ENCODE measurements around the gene FAM200B.
A peak's percentile ranks its signal among the peaks of the same experiment; 100 is the strongest.

FAM200B gene

GRCh38 chr4:15736514-15737050, 55.0 kb downstream of the FAM200B start:
- no peaks in the 10 kb centered on the region for H3K4me1 ChIP-seq
- DNase-seq = no peak
- H3K36me3 ChIP-seq = no peaks in the 10 kb centered on the region
- TF ChIP-seq CTCF (IDR thresholded peaks at IDR 0.05; ENCODE audit: low read depth, low read length) = no peak
- no peaks in the 10 kb centered on the region for H3K27me3 ChIP-seq
- H3K4me3 ChIP-seq (ENCODE audit: low read depth, low read length) = no peak overlapping the region
- H3K9me3 ChIP-seq = no peaks in the 10 kb centered on the region; the same call in 1 of the 2 replicates

DNA sequence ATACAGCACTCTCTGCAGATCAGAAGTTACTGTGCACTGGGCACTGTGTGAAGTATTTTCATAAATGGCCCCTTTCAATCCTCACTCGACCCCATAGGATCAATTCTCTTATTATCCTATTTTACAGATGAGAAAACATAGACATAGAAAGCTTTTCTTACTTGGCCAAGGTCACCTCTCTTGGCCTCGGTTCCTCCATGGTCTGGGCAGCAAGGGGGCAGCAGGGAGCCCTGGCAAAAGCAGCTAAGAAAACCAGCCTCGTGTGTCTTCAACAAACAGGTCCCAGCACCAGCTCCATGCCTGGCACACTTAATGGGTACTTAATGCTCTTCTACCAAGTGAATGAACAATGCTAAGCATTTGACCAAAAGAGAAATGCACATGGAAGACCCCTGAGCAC, 55.6 kb downstream of the FAM200B start:
- DNase-seq = no peak
- no peaks in the 10 kb centered on the region for H3K27me3 ChIP-seq
- no peaks in the 10 kb centered on the region; the same call in 1 of the 2 replicates for H3K9me3 ChIP-seq
- no peaks in the 10 kb centered on the region for H3K36me3 ChIP-seq
- no peaks in the 10 kb centered on the region for H3K4me1 ChIP-seq
- TF ChIP-seq CTCF (IDR thresholded peaks at IDR 0.05; ENCODE audit: low read depth, low read length) = peak; percentile 22; the same call in 1 of the 2 replicates
- no peak overlapping the region for H3K4me3 ChIP-seq (ENCODE audit: low read depth, low read length)

DNA sequence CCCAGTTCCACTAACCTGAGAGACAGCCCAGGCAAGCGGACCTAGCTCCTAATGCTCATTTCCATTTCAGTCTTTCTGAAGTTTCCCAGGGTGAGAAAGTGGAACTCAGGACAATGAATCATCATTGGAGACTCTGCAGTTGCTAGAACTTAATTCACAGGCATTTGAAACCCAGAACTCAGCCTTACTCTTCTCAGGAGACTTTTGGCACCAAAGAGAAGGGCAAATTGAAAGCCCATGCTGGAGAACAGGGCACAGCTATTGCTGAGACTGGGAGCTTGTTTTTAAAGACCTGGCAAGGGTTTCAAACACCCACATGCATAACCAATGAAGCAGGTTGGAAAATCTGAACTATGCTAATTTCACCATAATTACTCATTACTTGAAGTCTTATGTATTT, 57.2 kb downstream of the FAM200B start:
- Histone ChIP-seq H3K4me1 (no peaks in the 10 kb centered on the region), H3K27me3 (no peaks in the 10 kb centered on the region), H3K36me3 (no peaks in the 10 kb centered on the region), H3K4me3 (ENCODE audit: low read depth, low read length) (no peak overlapping the region), H3K9me3 (no peaks in the 10 kb centered on the region)
- TF ChIP-seq CTCF (IDR thresholded peaks at IDR 0.05; ENCODE audit: low read depth, low read length) = no peak
- DNase-seq = no peak

Measured in BE2C (cell line).